ENCODE measurements around the gene PDPK1. TPM values are rescaled to one million over a fixed set of nuclear protein-coding genes. Genes with fewer than 3 reads are reported as not detected.

The PDPK1 gene
- total RNA-seq, 1 donor, result 29.9 TPM

Small RNAs within 50 kb of the gene (small RNA-seq; reads per million reads assigned to genes)
- gene AC093525.1 (not detected), gene MIR3178 (not detected)

Other genes starting within 250 kb of the PDPK1 start
- gene ABCA3, start 197.3 kb upstream of the PDPK1 start, total RNA-seq (ENCODE audit: low replicate concordance), result 1.8 and 2.4 TPM in 2 replicates
- 2.2 and 21.1 TPM in 2 replicates for gene CCNF, start 108.6 kb upstream of the PDPK1 start, total RNA-seq (ENCODE audit: low replicate concordance)
- 1.9 and 11.7 TPM in 2 replicates for gene TEDC2, start 77.9 kb upstream of the PDPK1 start, total RNA-seq (ENCODE audit: low replicate concordance)
- 0.45 and 2.8 TPM in 2 replicates for gene NTN3, start 66.7 kb upstream of the PDPK1 start, total RNA-seq (ENCODE audit: low replicate concordance)
- 11.9 and 16.1 TPM in 2 replicates for gene TBC1D24, start 62.9 kb upstream of the PDPK1 start, total RNA-seq (ENCODE audit: low replicate concordance)
- gene ATP6V0C, start 24.1 kb upstream of the PDPK1 start, total RNA-seq (ENCODE audit: low replicate concordance), result 5.3 and 48.9 TPM in 2 replicates
- gene AMDHD2, start 17.6 kb upstream of the PDPK1 start, total RNA-seq (ENCODE audit: low replicate concordance), result 59.9 and 74.3 TPM in 2 replicates
- not detected in 2 replicates for gene CEMP1, start 6.6 kb upstream of the PDPK1 start, total RNA-seq (ENCODE audit: low replicate concordance)
- 14.1 and 16.4 TPM in 2 replicates for gene KCTD5, start 144.5 kb downstream of the PDPK1 start, total RNA-seq (ENCODE audit: low replicate concordance)
- 0.65 and 1.3 TPM in 2 replicates for gene PRSS27, start 182.2 kb downstream of the PDPK1 start, total RNA-seq (ENCODE audit: low replicate concordance)
- gene SRRM2, start 214.6 kb downstream of the PDPK1 start, total RNA-seq (ENCODE audit: low replicate concordance), result 77.1 and 96.3 TPM in 2 replicates
- gene ELOB, start 239.3 kb downstream of the PDPK1 start, total RNA-seq (ENCODE audit: low replicate concordance), result 37.6 and 316 TPM in 2 replicates
- not detected in 2 replicates for gene PRSS33, start 249.5 kb downstream of the PDPK1 start, total RNA-seq (ENCODE audit: low replicate concordance)